Stimulated activated CD8-positive, alpha-beta memory T cell treated with anti-CD3 and anti-CD28 coated beads, Interleukin-7, amount 100 ng/mL, for 48 hours (primary cell): ENCODE data around the gene CBX2.
A peak's percentile ranks its signal among the peaks of the same experiment; 100 is the strongest.

ENCODE experiments used
- DNase-seq, 2 donors: peaks; one replicate each; pipeline ENCODE4 v3.0.0-alpha.2; 2020; ENCODE audit warnings: low read depth in 1 of 2; ENCODE audit errors: extremely low read depth in 1 of 2

The CBX2 gene

DNA sequence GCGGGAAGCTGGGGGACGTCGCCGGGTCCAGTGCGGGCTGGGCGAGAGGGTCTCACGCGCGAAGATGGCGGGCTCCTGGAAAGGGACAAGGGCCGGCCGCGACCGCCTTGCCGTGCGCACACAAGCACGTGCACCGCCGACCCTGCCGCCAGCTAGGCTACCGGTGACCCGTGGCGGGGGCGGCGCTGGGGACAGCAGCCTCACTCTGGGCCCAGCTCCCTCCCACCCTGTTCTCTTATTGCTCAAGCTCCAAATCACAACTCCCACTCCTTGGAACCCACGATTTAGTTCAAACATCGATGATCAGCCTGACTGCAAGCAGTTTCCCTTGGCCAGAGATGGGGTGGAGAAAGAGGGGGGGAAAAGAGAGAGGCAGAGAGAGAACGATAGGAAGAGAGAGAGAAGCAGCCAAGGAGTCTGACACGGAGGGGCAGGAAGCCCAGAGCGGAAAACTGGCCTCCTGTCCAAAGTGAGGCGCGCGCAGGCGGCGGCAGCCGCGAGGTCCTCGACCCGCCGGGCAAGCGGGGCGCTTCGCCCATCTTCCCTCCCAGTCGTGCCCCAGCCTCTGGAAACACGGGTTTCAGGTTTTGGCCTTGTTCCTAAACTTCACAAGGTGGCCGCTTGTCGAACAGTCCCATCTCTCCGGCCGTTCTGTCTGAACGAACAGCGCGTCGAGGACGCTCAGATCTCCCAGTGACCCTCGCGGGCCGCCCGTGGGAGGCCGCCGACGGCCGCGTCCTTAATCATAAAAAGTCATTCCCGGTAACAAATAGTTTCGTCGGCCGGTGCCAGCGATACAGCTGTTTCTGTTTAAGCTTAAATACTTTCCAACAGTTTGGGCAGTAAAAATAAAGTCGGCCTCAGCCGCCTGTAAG, 20.6 kb downstream of the CBX2 start:
- DNase-seq: no peak

DNA sequence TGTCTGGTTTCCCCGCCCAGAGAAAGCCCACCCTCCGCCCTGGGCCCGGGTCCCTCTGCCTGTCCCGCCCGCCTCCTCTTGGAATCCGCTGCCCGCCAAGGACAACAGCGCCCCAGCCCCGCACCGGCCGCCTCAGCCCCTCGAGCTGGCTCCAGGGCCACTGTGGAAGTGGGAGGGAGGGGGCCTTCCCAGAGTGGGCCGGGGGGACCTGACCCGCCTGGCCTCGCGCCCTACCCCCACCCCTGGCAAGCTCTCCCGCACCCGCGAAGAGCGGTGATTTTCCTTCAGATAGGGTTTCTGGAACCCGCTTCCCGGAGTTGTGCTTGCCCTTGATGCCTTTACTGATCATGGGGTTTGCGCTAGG, 21.2 kb downstream of the CBX2 start:
- DNase-seq: no peak

- DNase-seq: no peak
Observed at GRCh38 chr17:79799538-79800324, 21.8 kb downstream of the CBX2 start.

DNA sequence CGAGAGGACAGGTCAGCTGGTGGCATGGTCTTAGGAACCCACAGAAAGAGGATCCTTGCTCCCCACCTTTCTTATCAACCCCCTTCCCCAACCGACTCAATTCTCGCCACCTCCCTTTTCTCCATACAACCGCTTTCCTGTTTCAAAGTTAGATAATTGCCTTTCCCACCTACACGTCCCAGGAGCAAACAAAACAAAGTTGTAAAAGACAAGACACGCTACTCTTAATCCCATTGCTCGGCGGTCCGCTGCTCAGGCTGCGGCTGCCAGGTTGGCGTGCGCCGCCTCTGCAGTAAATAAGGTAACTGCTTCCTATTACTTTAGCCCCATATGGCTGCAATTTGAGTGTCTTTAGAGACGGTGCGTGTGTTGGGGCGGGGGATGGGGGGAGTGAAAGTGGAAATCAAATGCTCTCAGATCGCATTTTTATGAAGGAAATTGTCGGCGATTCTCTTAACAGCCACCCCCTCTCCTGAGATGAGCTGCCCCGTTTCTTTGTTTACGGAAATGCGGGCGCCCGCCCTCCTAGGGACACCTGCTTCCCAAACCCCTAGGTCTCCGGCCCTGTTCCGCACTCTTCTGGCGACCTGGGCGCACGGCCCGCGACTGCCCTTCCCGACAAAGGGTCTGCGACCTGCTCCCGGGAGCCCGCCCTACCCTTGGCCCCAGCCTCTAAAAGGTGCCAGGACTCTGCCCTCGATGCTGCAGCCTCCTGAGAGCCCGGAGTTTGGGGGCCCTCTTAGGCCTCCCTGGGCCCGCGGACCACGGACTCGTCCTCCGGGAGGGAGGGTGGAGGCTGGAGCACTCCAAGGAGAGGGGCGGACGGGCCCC, 22.6 kb downstream of the CBX2 start:
- no peak for DNase-seq

DNA sequence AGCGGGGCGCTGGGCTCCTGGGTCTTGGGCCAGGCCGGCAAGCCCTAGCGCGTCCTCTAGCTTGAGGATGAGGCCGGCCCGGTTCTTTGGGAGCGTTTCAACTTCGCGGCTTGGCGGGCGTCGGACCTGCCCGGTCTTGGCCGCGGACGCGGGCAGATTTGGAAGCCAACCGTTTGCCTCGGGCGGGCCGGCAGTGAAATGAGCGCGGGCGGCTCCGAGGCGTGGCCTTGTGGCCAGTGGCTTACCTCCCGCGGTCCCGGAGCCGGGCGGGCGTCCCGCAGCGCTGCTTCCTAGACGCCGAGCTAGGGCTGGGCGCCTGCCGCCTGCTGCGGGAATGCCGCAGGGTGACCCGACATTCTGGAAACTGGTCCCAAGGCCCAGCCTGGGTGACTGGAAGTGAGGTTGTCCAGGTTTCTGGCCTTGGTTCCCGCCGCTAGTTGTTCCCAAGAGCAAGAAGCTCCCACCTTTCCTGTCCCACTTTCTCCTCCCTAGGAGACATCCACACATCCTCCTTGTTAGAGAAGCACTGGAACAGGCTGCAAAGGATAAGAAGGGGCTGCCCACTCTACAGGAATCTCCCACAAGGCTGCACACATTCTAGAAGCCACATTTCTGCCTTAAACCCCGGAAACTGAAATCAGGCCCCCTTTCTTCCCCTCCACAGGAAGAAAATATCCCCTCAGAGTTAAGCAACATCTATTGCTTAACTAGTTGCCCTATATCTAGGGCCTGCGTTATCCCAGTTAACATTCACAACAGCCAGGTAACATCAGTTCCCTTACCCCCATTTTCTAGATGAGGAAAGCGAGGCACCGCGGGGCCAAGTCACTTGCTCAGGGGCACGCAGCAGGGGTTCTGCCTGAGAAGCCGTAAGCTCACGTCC, 23.4 kb downstream of the CBX2 start:
- no peak for DNase-seq

- no peak for DNase-seq
Observed at GRCh38 chr17:79802039-79802735, 24.2 kb downstream of the CBX2 start.

DNA sequence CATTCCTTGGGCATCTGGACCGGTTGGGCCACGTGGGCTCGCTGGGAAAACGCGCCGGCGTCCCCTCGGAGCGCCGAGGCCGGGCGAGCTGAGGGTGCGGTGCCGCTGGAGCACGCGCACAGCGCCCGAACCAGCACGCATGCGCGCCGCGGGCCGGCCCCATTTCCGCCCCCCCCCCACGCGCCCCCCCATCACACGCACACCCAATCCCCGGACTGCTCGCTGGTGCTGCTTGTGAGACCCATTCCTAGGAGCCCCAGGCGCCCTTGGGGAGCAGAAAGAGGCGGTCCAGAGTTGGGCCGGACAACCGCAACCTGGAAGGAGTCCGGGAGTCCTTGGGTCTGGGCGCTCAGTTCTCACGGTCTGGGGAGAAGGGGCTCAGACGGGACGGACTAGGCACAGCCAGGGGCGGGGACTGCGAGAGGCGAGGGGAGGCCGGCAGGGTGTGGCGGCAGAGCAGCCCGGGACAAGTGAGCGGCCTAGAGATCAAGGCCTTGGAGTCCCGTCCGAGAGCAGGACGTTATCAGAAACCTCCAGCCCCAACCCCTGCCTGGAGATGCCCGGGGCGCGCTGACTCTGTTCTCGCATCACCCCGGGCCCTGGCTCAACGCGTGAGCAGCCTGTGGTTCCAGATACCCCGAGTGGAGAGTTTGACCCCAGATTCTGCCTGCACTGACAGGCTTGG, 24.9 kb downstream of the CBX2 start:
- DNase-seq: no peak

- DNase-seq: no peak
Observed at GRCh38 chr17:79803421-79803996, 25.6 kb downstream of the CBX2 start.

GRCh38 chr17:79803997-79804855, 26.3 kb downstream of the CBX2 start:
- DNase-seq: peak; percentile 50 to 64

DNA sequence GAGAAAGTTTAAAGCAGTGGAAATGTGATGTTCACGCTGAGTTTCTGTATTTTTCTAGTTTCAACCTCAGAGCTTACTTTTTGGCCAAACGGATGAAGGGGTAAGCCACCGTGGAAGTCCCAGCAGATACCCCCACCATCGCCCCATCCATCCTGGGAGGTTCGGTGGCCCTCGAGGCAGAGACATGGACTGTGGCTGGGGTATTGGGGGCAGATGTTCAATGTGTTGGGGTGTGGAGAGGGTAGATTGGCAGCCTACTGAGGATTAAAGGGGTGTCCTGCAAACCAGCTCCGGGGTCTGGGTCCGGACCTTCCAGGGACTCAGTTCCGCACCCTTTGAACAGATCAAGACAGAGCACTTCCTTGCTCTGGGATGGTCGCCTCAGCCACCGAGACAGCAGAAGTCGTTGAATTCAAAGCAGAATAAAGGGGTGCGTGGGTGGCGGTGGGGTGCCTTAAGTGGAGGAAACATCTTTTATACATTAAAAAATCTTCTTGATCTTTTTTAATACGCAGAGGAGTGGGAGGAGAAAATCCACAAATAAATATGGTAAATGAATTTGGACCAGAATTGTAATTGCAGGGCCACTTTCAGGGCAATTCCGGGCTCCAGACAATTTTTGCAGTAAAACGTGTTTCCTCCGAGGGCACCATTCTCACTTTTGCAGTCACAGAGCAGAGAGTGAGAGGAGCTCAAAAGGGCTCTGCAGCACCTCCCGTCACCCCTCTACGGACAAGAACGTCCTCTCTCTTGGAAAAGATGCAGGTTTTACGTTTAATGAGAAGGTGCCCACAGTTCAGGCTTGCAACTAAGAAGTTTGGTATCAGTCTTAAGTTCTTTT, 27.1 kb downstream of the CBX2 start:
- DNase-seq: no peak

- DNase-seq: no peak
Observed at GRCh38 chr17:79806446-79806760, 28.5 kb downstream of the CBX2 start.

DNA sequence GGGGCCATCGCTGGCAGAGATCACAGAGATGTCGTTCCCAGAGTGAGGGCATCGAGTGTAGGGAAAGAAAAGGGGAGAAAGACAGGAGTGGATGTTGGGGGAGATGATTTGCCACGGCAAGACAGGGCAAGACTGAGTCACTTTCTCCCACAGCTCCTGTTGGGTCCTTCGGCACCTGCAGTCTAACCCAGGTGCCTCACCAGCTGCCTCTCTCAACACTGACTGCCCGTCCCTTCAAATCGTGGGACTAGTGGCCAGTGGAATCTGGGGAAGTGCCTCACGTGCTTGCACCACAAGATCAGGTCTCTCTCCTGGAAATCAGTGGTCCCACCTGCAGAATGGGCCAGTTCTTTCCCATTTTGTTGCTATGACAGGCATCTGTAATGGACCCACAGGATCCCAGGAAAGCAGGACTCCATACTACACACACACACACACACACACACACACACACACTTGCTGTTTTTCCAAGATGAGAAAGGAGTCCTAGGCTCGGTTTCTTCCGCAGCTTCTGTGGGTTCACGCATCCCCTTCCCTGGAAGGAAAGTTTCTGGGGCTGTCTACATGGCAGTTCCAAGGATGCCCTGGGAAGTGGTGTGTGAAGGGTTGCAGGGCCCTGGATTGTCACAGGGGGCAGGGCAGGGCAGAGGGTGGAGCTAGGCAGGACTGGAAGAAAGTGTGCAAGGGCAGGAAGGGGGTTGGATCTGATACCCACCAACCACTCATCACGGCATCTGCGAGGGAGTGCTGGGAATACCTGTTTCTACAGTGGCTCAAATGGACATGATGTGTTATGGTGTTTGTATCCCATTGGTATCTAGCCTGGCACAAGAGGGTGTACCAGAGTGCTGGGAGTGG, 29.1 kb downstream of the CBX2 start:
- DNase-seq: no peak

GRCh38 chr17:79808763-79809529, 31.0 kb downstream of the CBX2 start:
- DNase-seq: no peak

GRCh38 chr17:79809530-79810129, 31.7 kb downstream of the CBX2 start:
- DNase-seq: no peak
